Measurements from ENCODE around the gene SSX2IP.

SSX2IP gene

DNA sequence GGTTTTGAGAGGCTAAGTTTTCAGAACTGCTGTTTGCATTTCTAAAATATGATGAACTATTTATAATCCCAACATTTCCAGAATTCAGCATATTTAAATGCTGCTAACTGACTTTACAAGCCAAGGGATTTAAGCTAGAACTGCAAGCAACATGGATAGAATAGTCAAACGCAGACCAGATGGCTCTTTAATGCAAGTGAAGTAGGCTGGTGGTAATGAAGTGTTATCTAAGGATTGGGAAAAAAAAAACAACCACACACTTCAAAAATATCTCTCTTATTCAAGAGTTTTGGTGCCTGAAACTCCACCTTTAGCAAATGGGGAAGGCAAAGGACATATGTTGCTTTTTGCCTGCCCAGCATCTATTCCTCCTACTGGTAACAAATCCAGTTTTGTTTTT lies 20.9 kb upstream of the SSX2IP start:
- DNase-seq (ENCODE audit: low spot score), result no peak

DNA sequence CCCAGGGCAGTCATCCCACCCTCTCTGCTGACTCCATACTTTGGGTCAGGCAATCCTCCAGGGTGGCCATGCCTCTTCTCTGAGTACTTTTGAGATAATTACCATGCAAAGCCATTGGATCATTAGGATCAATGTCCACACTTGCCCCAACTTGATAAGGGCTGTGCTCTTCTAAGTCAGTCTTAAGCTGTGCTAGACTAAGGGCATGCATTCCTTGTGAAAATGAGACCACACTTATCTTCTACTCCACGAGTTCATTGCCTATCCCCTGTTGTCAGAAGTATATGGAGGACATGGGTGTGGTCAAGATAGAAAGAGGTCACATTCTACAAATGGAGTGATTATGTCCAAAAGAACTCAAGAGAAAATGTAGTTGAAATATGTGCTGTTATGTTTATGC lies 18.9 kb upstream of the SSX2IP start:
- DNase-seq (ENCODE audit: low spot score), result no peak

- DNase-seq (ENCODE audit: low spot score), result no peak
Measured at GRCh38 chr1:84708031-84708430, 17.8 kb upstream of the SSX2IP start.

- no peak for DNase-seq (ENCODE audit: low spot score)
Measured at GRCh38 chr1:84705513-84705912, 15.3 kb upstream of the SSX2IP start.

DNA sequence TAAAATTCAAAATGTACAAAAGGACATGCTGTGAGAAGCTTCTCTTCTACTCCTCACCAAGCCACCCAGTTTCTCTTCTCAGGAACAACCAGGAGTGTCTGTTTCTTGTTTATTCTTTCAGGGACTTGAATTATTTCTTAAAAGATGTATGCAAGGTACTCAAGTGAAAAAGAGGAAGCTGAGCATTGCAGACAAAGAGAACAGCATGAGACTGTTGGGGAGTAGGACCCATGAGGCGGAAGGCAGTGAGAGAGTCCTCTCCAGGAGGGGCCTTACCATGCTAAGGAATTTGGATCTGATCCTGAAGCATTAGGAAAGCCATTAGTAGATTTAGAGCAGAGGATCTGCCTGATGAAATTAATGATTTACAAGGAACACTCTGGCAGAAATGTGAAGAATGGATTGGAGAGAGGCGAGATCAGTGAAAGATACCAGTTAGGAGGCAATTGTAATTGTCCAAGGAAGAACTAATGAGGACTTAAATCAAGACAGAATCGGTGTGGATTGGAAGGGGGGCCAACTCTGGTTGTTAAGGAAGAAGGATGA lies 14.7 kb upstream of the SSX2IP start:
- DNase-seq (ENCODE audit: low spot score), result no peak

- no peak for DNase-seq (ENCODE audit: low spot score)
Measured at GRCh38 chr1:84703431-84703830, 13.2 kb upstream of the SSX2IP start.

DNA sequence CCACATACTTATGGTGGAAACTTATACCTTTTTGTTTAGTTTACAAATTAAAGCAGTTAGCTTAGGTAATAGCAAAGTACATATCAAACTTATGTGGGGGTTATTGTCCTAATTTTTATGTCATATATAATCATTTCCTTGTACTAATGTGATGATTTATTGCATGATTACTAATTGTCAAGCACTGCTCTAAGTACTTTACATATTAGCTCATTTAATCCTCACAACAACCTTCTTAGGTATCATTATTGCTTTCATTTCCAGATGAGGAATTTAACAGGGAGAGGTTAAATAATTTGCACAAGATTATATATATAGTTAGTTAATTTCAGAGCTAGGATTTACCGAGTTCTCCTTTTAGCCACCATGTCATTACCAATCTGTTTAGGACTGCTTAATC lies 11.9 kb upstream of the SSX2IP start:
- DNase-seq (ENCODE audit: low spot score), result no peak

DNA sequence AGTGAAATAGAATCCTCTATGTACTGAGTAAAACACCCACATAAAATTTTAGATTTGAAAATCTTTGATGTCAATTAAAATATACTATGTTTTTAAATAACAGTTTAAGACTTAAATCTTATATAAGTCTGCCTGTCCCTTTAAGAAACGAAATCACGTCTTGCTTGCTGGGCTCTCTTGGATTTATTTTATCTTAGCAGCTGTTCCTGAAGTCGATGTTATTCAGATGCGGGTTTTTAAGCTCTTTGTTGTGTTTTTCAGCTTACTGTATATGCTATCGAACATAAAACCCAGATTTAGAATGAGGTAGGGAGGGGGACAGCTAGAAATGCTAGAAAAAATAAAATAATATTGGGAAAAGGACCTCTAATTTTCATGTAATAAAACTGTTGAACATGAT lies 11.1 kb upstream of the SSX2IP start:
- DNase-seq (ENCODE audit: low spot score), result no peak

DNA sequence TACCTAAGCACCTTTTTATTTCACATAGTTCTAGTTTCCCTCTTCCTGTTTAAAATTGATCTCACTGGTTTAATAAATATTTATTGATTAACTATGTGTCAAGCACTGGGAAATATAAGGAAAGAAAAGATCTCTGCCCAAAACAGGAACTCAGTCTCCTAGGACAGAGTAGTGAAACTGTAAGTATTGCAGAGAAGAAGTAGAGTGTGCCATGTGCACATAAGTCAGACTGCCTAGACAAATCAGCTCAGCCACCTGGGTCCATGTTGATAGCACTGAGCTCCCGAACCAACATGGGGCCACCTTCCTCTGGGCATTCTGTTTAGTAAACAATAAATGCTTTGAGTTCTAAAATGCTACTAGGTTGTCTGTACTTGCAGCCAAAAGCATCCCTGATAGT lies 9.8 kb upstream of the SSX2IP start:
- DNase-seq (ENCODE audit: low spot score), result no peak

DNA sequence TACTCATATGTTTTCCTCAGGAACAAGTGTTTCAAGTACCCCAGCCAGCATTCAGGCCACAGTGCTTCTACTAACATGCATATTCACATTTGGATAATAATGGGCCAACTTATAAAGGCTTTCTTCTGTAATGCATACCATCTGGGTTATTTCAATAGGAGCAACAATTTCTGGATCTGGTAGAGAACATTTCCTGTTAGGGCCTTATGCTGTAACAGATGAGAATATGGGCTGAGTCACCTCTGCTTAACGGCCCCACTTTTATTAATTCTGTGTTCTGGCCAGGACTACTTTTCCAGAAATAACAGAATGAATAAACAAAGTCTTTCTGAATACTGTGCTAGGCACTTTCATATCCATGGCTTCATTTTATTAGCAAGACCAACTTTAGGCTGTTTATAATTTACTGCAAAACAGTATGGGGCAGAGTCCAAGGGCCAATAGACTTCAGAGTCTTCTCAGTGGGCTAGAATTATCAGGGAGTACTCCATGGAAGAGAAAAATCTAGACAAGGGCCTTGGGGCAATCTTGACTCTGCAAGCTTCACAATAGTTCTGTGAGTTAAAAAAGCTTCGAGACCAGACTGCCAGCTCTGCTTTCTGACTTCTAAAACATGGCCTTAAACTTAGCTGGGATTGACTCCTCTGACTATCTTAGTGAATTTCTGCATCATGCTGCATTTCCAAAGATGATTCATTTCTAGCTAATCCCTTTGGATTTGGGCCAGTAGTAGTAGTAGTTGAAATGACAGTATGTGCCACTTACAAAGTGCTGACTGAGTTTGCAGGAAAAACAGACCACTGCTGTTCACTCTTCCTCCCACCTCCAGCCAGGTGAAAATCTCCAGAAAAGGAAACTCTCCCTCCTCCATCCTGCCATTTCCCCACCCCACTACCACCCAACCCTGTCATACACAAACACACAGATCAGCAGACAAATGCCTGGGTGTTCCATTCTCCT lies 8.2 kb upstream of the SSX2IP start:
- no peak for DNase-seq (ENCODE audit: low spot score)

- no peak for DNase-seq (ENCODE audit: low spot score)
Measured at GRCh38 chr1:84693785-84694184, 3.5 kb upstream of the SSX2IP start.

DNA sequence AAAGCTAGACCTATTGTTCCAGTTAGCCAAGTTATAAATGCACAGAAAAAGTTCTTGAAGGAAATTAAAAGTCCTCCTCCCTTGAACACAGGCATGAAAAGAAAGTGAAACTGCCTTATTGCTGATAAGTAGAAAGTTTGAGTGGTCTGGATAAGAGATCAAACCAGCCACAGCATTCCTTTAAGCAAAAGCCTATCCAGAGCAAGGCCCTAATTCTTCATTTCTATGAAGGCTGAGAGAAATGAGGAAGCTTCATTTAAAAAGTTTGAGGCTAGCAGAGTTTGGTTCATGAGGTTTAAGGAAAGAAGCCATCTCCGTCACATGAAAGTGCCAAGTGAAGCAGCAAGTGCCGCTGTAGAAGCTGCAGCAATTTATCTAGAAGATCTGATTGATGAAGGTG lies 2.7 kb upstream of the SSX2IP start:
- peak; percentile 39 for DNase-seq (ENCODE audit: low spot score)

DNA sequence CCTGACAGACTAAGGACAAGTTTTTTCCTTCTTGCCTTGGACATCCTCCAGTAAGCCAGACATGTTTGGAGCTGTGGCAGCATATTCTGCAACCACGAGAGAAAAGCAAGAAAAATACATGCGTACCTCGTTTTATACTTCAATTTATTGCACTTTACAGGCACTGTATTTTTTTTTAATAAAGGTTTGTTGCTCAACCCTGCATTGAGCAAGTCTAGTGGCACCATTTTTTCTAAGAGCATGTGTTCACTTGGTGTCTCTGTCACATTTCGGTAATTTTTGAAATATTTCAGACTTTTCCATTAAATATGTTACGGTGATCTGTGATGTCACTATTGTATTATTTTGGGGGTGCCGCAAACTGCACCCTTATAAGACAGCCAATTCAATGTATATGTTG lies 2.1 kb upstream of the SSX2IP start:
- no peak for DNase-seq (ENCODE audit: low spot score)

- DNase-seq (ENCODE audit: low spot score), result peak; percentile 10
Measured at GRCh38 chr1:84691122-84691783, 992 bp upstream of the SSX2IP start.

GRCh38 chr1:84689514-84690396 lies 506 bp downstream of the SSX2IP start:
- peak; percentile 30 for DNase-seq (ENCODE audit: low spot score)

- no peak for DNase-seq (ENCODE audit: low spot score)
Measured at GRCh38 chr1:84688463-84689061, 1.7 kb downstream of the SSX2IP start.

- DNase-seq (ENCODE audit: low spot score), result no peak
Measured at GRCh38 chr1:84687714-84688462, 2.4 kb downstream of the SSX2IP start.

GRCh38 chr1:84686223-84686622 lies 4.0 kb downstream of the SSX2IP start:
- no peak for DNase-seq (ENCODE audit: low spot score)

- no peak for DNase-seq (ENCODE audit: low spot score)
Measured at GRCh38 chr1:84683508-84683907, 6.8 kb downstream of the SSX2IP start.

GRCh38 chr1:84682047-84682446 lies 8.2 kb downstream of the SSX2IP start:
- no peak for DNase-seq (ENCODE audit: low spot score)
